Ectodermal cell (in vitro differentiated cells): ENCODE data around the gene FRMD5.
A peak's percentile ranks its signal among the peaks of the same experiment; 100 is the strongest.

Experiments used
- H3K27ac ChIP-seq: 2 replicates; pipeline ENCODE4 v1.7.0; 2013; ENCODE audit warnings: mild to moderate bottlenecking, low read depth, low read length; ENCODE audit not compliant: insufficient read depth, poor library complexity, severe bottlenecking
- H3K27me3 ChIP-seq: 2 replicates; pipeline ENCODE4 v1.7.0; 2013; ENCODE audit warnings: mild to moderate bottlenecking, low read length; ENCODE audit not compliant: insufficient read depth, control insufficient read depth, poor library complexity, severe bottlenecking
- H3K36me3 ChIP-seq: one replicate; pipeline ENCODE4 v1.7.0; 2013; ENCODE audit warnings: low read length; ENCODE audit not compliant: control insufficient read depth, insufficient read depth
- H3K4me1 ChIP-seq: one replicate; pipeline ENCODE4 v1.7.0; 2013; ENCODE audit warnings: low read length; ENCODE audit not compliant: control insufficient read depth, insufficient read depth
- H3K4me3 ChIP-seq: 2 replicates; pipeline ENCODE4 v1.7.0; 2013; ENCODE audit warnings: low read depth, low read length, control low read depth; ENCODE audit not compliant: insufficient read depth
- H3K9me3 ChIP-seq: 2 replicates; pipeline ENCODE4 v1.7.0; 2013; ENCODE audit warnings: mild to moderate bottlenecking, low read length, moderate library complexity; ENCODE audit not compliant: control insufficient read depth
- WGBS, 2 experiments: methylation state at CpG; one replicate each; pipeline ENCODE4 v1.1.7; 2013; ENCODE audit warnings: missing lambda C conversion rate in 2 of 2; 5-methylcytosine and 5-hydroxymethylcytosine counted together

Gene FRMD5

GRCh38 chr15:43824302-43825246, 370.5 kb downstream of the FRMD5 start, which contains the start of gene MFAP1:
MFAP1 (minus strand) TSS chr15:43824690; CDS start chr15:43824569, 121 bp downstream.
- Histone ChIP-seq H3K36me3 (no peaks in the 10 kb centered on the region), H3K4me3 (peak within 1 kb of the TSS; percentile 49), H3K27me3 (no peaks in the 10 kb centered on the region), H3K4me1 (peaks cover 6% of the 10 kb centered on the region), H3K27ac (peak within 1 kb of the TSS; percentile 5), H3K9me3 (no peaks in the 10 kb centered on the region)
- 12% methylated on average over 46 of the region's 46 CpGs for WGBS, 2 experiments

GRCh38 chr15:43821505-43821904, 373.6 kb downstream of the FRMD5 start:
- 80 to 100% methylated on average over 1 of the region's 3 CpGs for WGBS, 2 experiments
- H3K27me3 ChIP-seq: no peaks in the 10 kb centered on the region
- no peaks in the 10 kb centered on the region for H3K9me3 ChIP-seq
- H3K36me3 ChIP-seq: peaks cover 6% of the 10 kb centered on the region
- peaks cover 6% of the 10 kb centered on the region for H3K4me1 ChIP-seq
- H3K27ac ChIP-seq: no peak overlapping the region
- no peak overlapping the region for H3K4me3 ChIP-seq
